NB4 (cell line): ENCODE measurements around the gene DLG5.

Experiments used
- MYC ChIP-seq: IDR thresholded peaks from 2 replicates; pipeline ENCODE4 v1.6.1; 2011; ENCODE audit warnings: low read depth, low read length
- POLR2A ChIP-seq: IDR thresholded peaks from 2 replicates; pipeline ENCODE4 v1.6.1; 2011; ENCODE audit warnings: mild to moderate bottlenecking; ENCODE audit not compliant: insufficient read length; ENCODE audit errors: extremely low read depth
- TF ChIP-seq, protein P1 (sequence below): IDR thresholded peaks from one replicate; pipeline ENCODE4 v1.5.1; 2012; ENCODE audit warnings: low read depth, low read length
- TF ChIP-seq, protein P2 (sequence below): IDR thresholded peaks from 2 replicates; pipeline ENCODE4 v1.6.1; 2011; ENCODE audit warnings: low read depth, low read length

DNA sequence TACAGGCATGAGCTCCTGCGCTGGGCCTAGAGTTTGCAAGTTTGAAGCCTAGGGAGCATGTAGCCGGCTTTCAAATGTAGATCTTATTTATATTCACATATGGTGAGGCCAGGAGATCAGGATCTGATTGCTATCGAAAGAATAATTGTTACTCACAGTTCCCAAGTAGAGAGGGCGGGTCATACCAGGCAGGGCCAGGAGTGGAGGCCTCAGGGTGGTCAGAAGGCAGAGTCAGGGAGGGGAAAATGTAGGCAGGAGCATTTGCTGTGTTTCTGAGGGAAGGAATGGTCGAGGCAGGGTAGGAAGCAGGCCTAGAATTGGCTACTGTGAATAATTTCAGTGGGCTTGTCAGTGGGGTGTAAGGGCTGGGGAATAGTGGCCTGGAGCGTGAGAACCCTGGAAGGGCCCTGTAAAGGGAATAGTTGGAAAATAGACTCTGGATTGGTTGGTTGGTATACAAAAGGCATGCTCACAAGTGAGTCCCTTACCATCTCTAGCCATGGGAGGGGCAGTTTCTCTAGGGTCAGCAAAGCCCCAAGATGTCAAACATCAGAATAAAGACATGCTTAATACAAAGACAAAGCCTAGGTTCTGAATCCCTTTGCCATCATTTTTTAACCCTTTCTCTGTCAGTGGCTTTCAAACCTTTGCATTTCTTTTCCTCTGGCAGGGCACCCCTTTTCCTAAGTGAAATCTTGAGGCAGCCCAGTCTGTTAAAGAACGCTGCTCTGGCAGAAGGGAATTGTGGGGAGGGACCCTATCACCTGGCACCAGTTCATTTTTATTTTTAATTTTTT, 36.0 kb upstream of the DLG5 start:
- TF ChIP-seq, protein P1, sequence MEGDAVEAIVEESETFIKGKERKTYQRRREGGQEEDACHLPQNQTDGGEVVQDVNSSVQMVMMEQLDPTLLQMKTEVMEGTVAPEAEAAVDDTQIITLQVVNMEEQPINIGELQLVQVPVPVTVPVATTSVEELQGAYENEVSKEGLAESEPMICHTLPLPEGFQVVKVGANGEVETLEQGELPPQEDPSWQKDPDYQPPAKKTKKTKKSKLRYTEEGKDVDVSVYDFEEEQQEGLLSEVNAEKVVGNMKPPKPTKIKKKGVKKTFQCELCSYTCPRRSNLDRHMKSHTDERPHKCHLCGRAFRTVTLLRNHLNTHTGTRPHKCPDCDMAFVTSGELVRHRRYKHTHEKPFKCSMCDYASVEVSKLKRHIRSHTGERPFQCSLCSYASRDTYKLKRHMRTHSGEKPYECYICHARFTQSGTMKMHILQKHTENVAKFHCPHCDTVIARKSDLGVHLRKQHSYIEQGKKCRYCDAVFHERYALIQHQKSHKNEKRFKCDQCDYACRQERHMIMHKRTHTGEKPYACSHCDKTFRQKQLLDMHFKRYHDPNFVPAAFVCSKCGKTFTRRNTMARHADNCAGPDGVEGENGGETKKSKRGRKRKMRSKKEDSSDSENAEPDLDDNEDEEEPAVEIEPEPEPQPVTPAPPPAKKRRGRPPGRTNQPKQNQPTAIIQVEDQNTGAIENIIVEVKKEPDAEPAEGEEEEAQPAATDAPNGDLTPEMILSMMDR = no peak
- TF ChIP-seq, protein P2, sequence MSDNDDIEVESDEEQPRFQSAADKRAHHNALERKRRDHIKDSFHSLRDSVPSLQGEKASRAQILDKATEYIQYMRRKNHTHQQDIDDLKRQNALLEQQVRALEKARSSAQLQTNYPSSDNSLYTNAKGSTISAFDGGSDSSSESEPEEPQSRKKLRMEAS = no peak
- no peak for TF ChIP-seq POLR2A
- no peak for TF ChIP-seq MYC
